ENCODE data around the gene CAMKK1. TPM values are rescaled to one million over a fixed set of nuclear protein-coding genes. Genes with fewer than 3 reads are reported as not detected.

The CAMKK1 gene
- total RNA-seq (2014; rRNA removed; shearing (Covaris generic); ENCODE audit: low replicate concordance) = 0.07 and 0.58 TPM in 2 replicates

DNA sequence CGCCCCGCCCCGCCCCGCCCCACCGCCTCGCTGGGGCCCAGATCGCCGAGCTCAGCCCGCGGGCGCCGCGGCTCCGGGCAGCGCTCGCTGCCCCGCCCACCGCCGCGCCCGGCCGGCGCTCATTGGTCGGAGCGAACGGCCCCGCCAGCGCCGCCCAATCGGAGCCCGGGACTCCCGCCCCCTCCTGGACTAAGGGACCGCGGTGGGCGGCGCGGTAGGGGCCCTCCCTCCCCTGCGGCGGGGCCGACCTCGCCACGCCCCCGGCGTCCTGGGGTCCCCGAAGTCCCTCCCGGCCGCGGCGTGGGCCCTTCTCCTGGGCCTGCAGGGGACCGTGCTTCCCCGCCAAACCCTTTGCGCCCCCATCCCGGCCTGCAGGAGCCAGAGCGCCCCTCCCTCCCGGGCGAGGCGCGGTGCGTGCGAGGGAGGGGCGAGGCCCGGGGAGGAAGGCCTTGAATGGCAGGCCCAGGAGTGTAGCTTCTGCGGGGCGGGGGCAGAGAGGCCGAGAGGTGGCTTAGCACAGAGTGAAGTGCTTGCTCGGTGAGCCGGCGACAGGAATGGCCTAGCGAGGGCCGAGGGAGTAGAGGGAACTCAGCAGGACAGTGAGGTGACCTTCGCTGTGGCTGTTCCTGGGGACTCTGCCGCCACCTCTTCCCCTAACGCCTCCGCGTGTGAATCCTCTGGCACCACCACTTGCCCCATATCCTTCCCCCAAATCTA is at the start of gene CAMKK1:
CAMKK1 (minus strand) TSS at position 51 of the 717 bp plus-strand sequence. CDS start 7,366 bp downstream, outside the sequence.
- Histone ChIP-seq H3K4me2 (ENCODE audit: low read depth, low read length, poor library complexity, severe bottlenecking) (peak within 1 kb of the TSS; percentile 86), H3K4me3 (ENCODE audit: low read length) (peak within 1 kb of the TSS; percentile 74), H4K20me1 (ENCODE audit: insufficient read depth, low read depth, low read length) (peaks cover 11% of the 10 kb centered on the region; the same call in 1 of the 2 replicates), H3K36me3 (ENCODE audit: insufficient read depth, low read length) (no peaks in the 10 kb centered on the region), H3K9ac (ENCODE audit: low read length) (peak within 1 kb of the TSS; percentile 62), H3K27me3 (ENCODE audit: low read length) (no peaks in the 10 kb centered on the region), H3K4me1 (ENCODE audit: low read length) (peaks cover 34% of the 10 kb centered on the region), H3K9me3 (ENCODE audit: low read length) (no peaks in the 10 kb centered on the region), H3K27ac (ENCODE audit: low read length) (no peak within 1 kb of the TSS), H3K9me2 (replicated peaks; ENCODE audit: insufficient read depth, low read length) (no peaks in the 10 kb centered on the region), H3K79me2 (ENCODE audit: low read length) (no peaks in the 10 kb centered on the region), H2AFZ (ENCODE audit: low read length) (peak within 1 kb of the TSS; percentile 86)
- peak; percentile 96 for DNase-seq

DNA sequence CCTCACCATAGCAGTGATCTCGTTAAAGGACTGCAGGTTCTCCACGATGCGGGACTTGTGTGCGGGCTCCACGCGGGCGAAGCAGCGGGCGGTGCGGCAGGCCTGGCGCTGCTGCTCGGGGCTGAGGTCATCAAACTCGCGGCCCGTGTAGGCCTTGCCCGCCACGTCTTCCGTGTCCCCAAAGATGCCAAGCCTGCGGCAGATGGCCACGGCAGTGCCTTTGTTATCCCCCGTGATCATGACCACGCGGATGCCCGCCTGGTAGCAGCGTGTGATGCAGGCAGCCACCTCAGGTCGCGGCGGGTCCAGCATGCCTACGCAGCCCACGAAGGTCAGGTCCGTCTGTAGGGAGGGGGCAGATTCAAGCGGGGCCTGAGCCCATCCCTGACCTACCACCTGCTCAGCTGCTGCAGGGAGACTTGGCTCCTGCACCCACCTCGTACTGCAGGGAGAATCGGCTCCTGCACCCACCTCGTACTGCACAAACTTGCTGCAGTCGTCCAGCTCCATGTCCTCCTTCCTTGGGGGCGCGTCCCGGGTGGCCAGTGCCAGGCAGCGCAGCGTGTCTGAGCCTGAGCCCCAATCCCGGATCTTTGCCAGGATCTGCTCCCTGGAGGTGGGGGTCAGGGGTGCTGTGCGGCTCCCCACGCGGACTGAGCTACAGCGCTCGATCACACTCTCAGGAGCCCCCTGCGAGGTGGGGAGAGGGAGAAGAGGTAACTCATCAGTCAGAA is 48.3 kb upstream of the CAMKK1 start:
- Histone ChIP-seq H3K9ac (ENCODE audit: low read length) (no peak overlapping the region), H3K36me3 (ENCODE audit: insufficient read depth, low read length) (peaks cover 82% of the 10 kb centered on the region), H3K27me3 (ENCODE audit: low read length) (no peaks in the 10 kb centered on the region), H3K4me1 (ENCODE audit: low read length) (no peaks in the 10 kb centered on the region), H3K27ac (ENCODE audit: low read length) (no peak overlapping the region), H2AFZ (ENCODE audit: low read length) (no peak overlapping the region), H4K20me1 (ENCODE audit: insufficient read depth, low read depth, low read length) (peaks cover 58% of the 10 kb centered on the region), H3K4me3 (ENCODE audit: low read length) (no peak overlapping the region), H3K9me3 (ENCODE audit: low read length) (no peaks in the 10 kb centered on the region), H3K9me2 (replicated peaks; ENCODE audit: insufficient read depth, low read length) (no peaks in the 10 kb centered on the region), H3K4me2 (ENCODE audit: low read depth, low read length, poor library complexity, severe bottlenecking) (no peak overlapping the region), H3K79me2 (ENCODE audit: low read length) (peaks cover 3% of the 10 kb centered on the region; the same call in 1 of the 2 replicates)
- no peak for DNase-seq

GRCh38 chr17:3937359-3937758 is 44.5 kb upstream of the CAMKK1 start:
- H3K4me3 ChIP-seq (ENCODE audit: low read length) = no peak overlapping the region
- no peak overlapping the region for H3K27ac ChIP-seq (ENCODE audit: low read length)
- DNase-seq = no peak
- no peaks in the 10 kb centered on the region for H3K9me3 ChIP-seq (ENCODE audit: low read length)
- H3K4me1 ChIP-seq (ENCODE audit: low read length) = no peaks in the 10 kb centered on the region
- peaks cover 67% of the 10 kb centered on the region for H3K36me3 ChIP-seq (ENCODE audit: insufficient read depth, low read length)
- H3K9ac ChIP-seq (ENCODE audit: low read length) = no peak overlapping the region
- no peaks in the 10 kb centered on the region for H3K79me2 ChIP-seq (ENCODE audit: low read length)
- H3K9me2 ChIP-seq (replicated peaks; ENCODE audit: insufficient read depth, low read length) = no peaks in the 10 kb centered on the region
- no peak overlapping the region for H2AFZ ChIP-seq (ENCODE audit: low read length)
- H3K27me3 ChIP-seq (ENCODE audit: low read length) = no peaks in the 10 kb centered on the region
- H3K4me2 ChIP-seq (ENCODE audit: low read depth, low read length, poor library complexity, severe bottlenecking) = no peak overlapping the region
- peaks cover 38% of the 10 kb centered on the region for H4K20me1 ChIP-seq (ENCODE audit: insufficient read depth, low read depth, low read length)

DNA sequence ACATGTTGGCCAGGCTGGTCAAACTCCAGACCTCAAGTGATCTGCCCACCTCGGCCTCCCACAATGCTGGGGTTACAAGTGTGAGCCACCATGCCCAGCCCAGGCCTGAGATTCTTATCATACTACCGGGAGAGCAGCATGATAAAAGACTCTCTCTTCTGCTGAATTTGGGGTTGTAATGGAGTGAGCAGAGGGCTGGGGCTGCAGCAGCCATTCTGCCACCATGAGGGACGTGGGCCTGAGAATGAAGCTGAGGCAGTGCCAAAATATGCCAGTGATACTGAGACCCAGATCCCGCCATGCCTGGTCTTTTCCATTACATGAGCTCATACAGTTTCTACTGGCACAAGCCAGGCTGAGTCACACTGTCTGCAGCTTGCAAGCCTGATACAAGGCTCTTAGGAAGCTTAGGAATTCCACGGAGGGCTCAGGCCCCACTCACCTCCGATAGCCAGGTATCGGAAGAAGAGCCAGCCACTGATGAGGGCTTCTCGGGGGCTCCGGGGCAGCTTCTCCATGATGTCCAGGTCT is 43.0 kb upstream of the CAMKK1 start:
- Histone ChIP-seq H3K4me1 (ENCODE audit: low read length) (no peaks in the 10 kb centered on the region), H3K9me3 (ENCODE audit: low read length) (no peaks in the 10 kb centered on the region), H3K27ac (ENCODE audit: low read length) (no peak overlapping the region), H3K4me2 (ENCODE audit: low read depth, low read length, poor library complexity, severe bottlenecking) (no peak overlapping the region), H3K79me2 (ENCODE audit: low read length) (no peaks in the 10 kb centered on the region), H3K27me3 (ENCODE audit: low read length) (no peaks in the 10 kb centered on the region), H3K9ac (ENCODE audit: low read length) (no peak overlapping the region), H4K20me1 (ENCODE audit: insufficient read depth, low read depth, low read length) (peaks cover 29% of the 10 kb centered on the region), H3K36me3 (ENCODE audit: insufficient read depth, low read length) (peaks cover 62% of the 10 kb centered on the region), H3K4me3 (ENCODE audit: low read length) (no peak overlapping the region), H2AFZ (ENCODE audit: low read length) (no peak overlapping the region), H3K9me2 (replicated peaks; ENCODE audit: insufficient read depth, low read length) (no peaks in the 10 kb centered on the region)
- DNase-seq = no peak

DNA sequence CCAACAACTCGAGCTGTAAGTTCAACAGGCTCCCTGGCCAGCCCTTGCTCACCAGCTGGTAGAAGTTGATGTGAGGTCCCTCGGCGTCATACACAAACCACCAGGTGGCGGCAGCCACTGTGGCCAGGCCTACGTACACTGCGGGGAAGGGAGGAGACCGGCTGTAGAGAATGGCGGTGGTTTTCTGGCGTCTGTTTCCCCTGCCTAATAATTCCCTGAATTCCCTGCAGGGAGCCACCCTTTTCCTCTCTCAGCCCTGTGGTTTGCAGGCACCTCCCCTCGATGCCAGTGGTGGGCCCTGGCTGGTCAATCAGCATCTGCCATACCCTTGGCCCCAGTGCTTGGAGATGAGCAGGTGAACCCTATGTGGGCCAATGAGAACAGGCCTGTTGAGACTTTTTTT is 42.3 kb upstream of the CAMKK1 start:
- Histone ChIP-seq H4K20me1 (ENCODE audit: insufficient read depth, low read depth, low read length) (peaks cover 33% of the 10 kb centered on the region), H2AFZ (ENCODE audit: low read length) (no peak overlapping the region), H3K36me3 (ENCODE audit: insufficient read depth, low read length) (peaks cover 63% of the 10 kb centered on the region), H3K9ac (ENCODE audit: low read length) (no peak overlapping the region), H3K79me2 (ENCODE audit: low read length) (no peaks in the 10 kb centered on the region), H3K4me3 (ENCODE audit: low read length) (no peak overlapping the region), H3K9me3 (ENCODE audit: low read length) (no peaks in the 10 kb centered on the region), H3K4me1 (ENCODE audit: low read length) (no peaks in the 10 kb centered on the region), H3K27me3 (ENCODE audit: low read length) (no peaks in the 10 kb centered on the region), H3K9me2 (replicated peaks; ENCODE audit: insufficient read depth, low read length) (no peaks in the 10 kb centered on the region), H3K4me2 (ENCODE audit: low read depth, low read length, poor library complexity, severe bottlenecking) (no peak overlapping the region), H3K27ac (ENCODE audit: low read length) (no peak overlapping the region)
- peak; percentile 70 for DNase-seq

DNA sequence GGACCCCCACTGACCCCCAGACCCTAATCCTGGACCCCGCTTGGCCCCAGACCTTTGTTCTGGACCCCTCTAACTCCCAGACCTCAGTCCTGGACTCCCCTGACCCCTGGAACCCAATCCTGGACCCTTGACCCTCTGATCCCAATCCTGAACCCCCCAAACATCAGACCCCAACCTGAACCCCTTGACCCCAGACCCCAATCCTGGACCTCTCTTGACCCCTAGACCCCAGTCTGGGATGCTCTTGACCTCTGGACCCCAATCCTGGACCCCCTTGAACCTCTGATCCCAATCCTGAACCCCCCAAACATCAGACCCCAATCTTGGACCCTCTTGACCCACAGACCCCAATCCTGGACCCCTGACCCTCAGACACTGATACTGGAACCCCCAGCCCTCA is 36.9 kb upstream of the CAMKK1 start:
- no peaks in the 10 kb centered on the region for H3K27me3 ChIP-seq (ENCODE audit: low read length)
- DNase-seq = no peak
- H3K9me2 ChIP-seq (replicated peaks; ENCODE audit: insufficient read depth, low read length) = no peaks in the 10 kb centered on the region
- H3K79me2 ChIP-seq (ENCODE audit: low read length) = no peaks in the 10 kb centered on the region
- H3K4me2 ChIP-seq (ENCODE audit: low read depth, low read length, poor library complexity, severe bottlenecking) = no peak overlapping the region
- no peak overlapping the region for H3K27ac ChIP-seq (ENCODE audit: low read length)
- no peaks in the 10 kb centered on the region for H3K9me3 ChIP-seq (ENCODE audit: low read length)
- H4K20me1 ChIP-seq (ENCODE audit: insufficient read depth, low read depth, low read length) = peaks cover 47% of the 10 kb centered on the region; the same call in 1 of the 2 replicates
- peaks cover 39% of the 10 kb centered on the region for H3K36me3 ChIP-seq (ENCODE audit: insufficient read depth, low read length)
- peaks cover 2% of the 10 kb centered on the region; the same call in 1 of the 2 replicates for H3K4me1 ChIP-seq (ENCODE audit: low read length)
- no peak overlapping the region for H3K9ac ChIP-seq (ENCODE audit: low read length)
- H2AFZ ChIP-seq (ENCODE audit: low read length) = no peak overlapping the region
- no peak overlapping the region for H3K4me3 ChIP-seq (ENCODE audit: low read length)

DNA sequence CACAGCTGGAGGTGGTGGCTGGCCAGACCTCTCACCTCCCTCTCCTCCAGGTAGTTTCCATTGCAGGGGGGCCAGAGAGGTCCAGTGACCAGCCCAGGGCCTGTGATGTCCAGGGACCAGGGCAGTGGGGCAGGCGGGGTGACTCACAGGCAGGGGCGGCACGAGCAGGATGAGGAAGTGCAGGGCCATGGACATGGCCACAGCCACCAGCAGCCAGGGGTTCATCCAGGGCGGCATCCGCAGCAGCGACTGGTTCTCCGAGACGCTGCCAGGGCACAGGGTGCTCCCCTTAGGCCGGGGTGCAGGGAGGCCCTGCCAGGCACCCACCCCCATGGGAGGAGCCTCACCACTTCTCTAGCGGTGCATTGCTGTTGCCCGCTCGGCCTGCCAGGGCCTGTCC is 36.3 kb upstream of the CAMKK1 start:
- H3K27me3 ChIP-seq (ENCODE audit: low read length) = no peaks in the 10 kb centered on the region
- H3K9me2 ChIP-seq (replicated peaks; ENCODE audit: insufficient read depth, low read length) = no peaks in the 10 kb centered on the region
- no peak overlapping the region for H3K4me2 ChIP-seq (ENCODE audit: low read depth, low read length, poor library complexity, severe bottlenecking)
- H3K79me2 ChIP-seq (ENCODE audit: low read length) = no peaks in the 10 kb centered on the region
- H3K4me1 ChIP-seq (ENCODE audit: low read length) = peaks cover 3% of the 10 kb centered on the region; the same call in 1 of the 2 replicates
- no peaks in the 10 kb centered on the region for H3K9me3 ChIP-seq (ENCODE audit: low read length)
- H3K27ac ChIP-seq (ENCODE audit: low read length) = no peak overlapping the region
- peaks cover 51% of the 10 kb centered on the region; the same call in 1 of the 2 replicates for H4K20me1 ChIP-seq (ENCODE audit: insufficient read depth, low read depth, low read length)
- no peak overlapping the region for H3K4me3 ChIP-seq (ENCODE audit: low read length)
- no peak for DNase-seq
- no peak overlapping the region for H3K9ac ChIP-seq (ENCODE audit: low read length)
- H2AFZ ChIP-seq (ENCODE audit: low read length) = no peak overlapping the region
- H3K36me3 ChIP-seq (ENCODE audit: insufficient read depth, low read length) = peaks cover 38% of the 10 kb centered on the region

GRCh38 chr17:3928406-3928805 is 35.6 kb upstream of the CAMKK1 start:
- Histone ChIP-seq H3K4me3 (ENCODE audit: low read length) (no peak overlapping the region), H3K4me2 (ENCODE audit: low read depth, low read length, poor library complexity, severe bottlenecking) (no peak overlapping the region), H3K9ac (ENCODE audit: low read length) (no peak overlapping the region), H3K9me3 (ENCODE audit: low read length) (no peaks in the 10 kb centered on the region), H3K9me2 (replicated peaks; ENCODE audit: insufficient read depth, low read length) (no peaks in the 10 kb centered on the region), H3K4me1 (ENCODE audit: low read length) (peaks cover 8% of the 10 kb centered on the region; the same call in 1 of the 2 replicates), H3K79me2 (ENCODE audit: low read length) (no peaks in the 10 kb centered on the region), H4K20me1 (ENCODE audit: insufficient read depth, low read depth, low read length) (peaks cover 58% of the 10 kb centered on the region; the same call in 1 of the 2 replicates), H3K27me3 (ENCODE audit: low read length) (no peaks in the 10 kb centered on the region), H3K36me3 (ENCODE audit: insufficient read depth, low read length) (peaks cover 38% of the 10 kb centered on the region), H3K27ac (ENCODE audit: low read length) (no peak overlapping the region), H2AFZ (ENCODE audit: low read length) (no peak overlapping the region)
- DNase-seq = no peak
